Heart left ventricle (tissue), 16 donors: ENCODE measurements around the gene DSCAML1. TPM values are rescaled to one million over a fixed set of nuclear protein-coding genes. Genes with fewer than 3 reads are reported as not detected.

ENCODE experiments used
- ATAC-seq, 4 donors: fragments of 200-7000 bp; cut with Tn5 transposase; one replicate each; pipeline ENCODE4 v1.9.1; 2020 to 2022; ENCODE audit warnings: moderate library complexity in 4 of 4, mild to moderate bottlenecking in 3 of 4, moderate number of reproducible peaks in 1 of 4
- DNase-seq, 5 donors: peaks; one replicate each; pipeline ENCODE4 v3.0.0-alpha.2; 2020
- H3K27ac ChIP-seq, 12 donors: fragments of 200-600 bp; sonication (generic) in 4 of 12; one replicate each; pipeline versions ENCODE4 v1.5.0 to v1.8.0; 2016 to 2022; ENCODE audit warnings: mild to moderate bottlenecking in 2 of 12
- H3K27me3 ChIP-seq, 9 donors: fragments of 200-600 bp; sonication (generic) in 2 of 9; one replicate each; pipeline versions ENCODE4 v1.5.1 to v1.8.0; 2016 to 2022; ENCODE audit warnings: mild to moderate bottlenecking in 3 of 9
- H3K36me3 ChIP-seq, 9 donors: fragments of 200-600 bp; sonication (generic) in 2 of 9; one replicate each; pipeline versions ENCODE4 v1.5.0 to v1.8.0; 2018 to 2022; ENCODE audit warnings: mild to moderate bottlenecking in 2 of 9
- H3K4me1 ChIP-seq, 12 donors: fragments of 200-600 bp; sonication (generic) in 4 of 12; one replicate each; pipeline versions ENCODE4 v1.5.0 to v1.8.0; 2016 to 2022; ENCODE audit warnings: mild to moderate bottlenecking in 3 of 12
- H3K4me3 ChIP-seq, 12 donors: fragments of 200-600 bp; sonication (generic) in 4 of 12; one replicate each; pipeline versions ENCODE4 v1.5.0 to v1.8.0; 2017 to 2022; ENCODE audit warnings: mild to moderate bottlenecking in 9 of 12, moderate library complexity in 4 of 12
- H3K9me3 ChIP-seq, 12 donors: fragments of 200-600 bp; sonication (generic) in 4 of 12; one replicate each; pipeline versions ENCODE4 v1.5.0 to v1.8.0; 2016 to 2022; ENCODE audit warnings: mild to moderate bottlenecking in 1 of 12
- POLR2A ChIP-seq, 2 donors: fragments of 450-650 bp; IDR thresholded peaks; one replicate each; pipeline ENCODE4 v1.6.1; 2017; ENCODE audit warnings: antibody characterized with exemption in 2 of 2, mild to moderate bottlenecking in 2 of 2, moderate library complexity in 2 of 2
- WGBS, 4 donors: extraction: QIAGEN DNeasy Blood & Tissue Kit in 2 of 4; methylation state at CpG; one replicate each; pipeline versions ENCODE4 v1.1.5 to v1.1.7; 2013 to 2018; 5-methylcytosine and 5-hydroxymethylcytosine counted together
- intact Hi-C, 10 donors: fragments of 100-400 bp; cut with DNase I; formaldehyde crosslinking; loops; one replicate each; pipeline versions ENCODE4 v1.11.1 to v1.14.2; 2022
- polyA plus RNA-seq, 2 donors: library from polyadenylated mRNA; stranded (reverse); fragments of 200-250 nt; gene quantifications; one replicate each; pipeline ENCODE4 v1.2.3, GENCODE V29; 2013
- total RNA-seq, 9 donors: library from RNA; depleted of rRNA in 2 of 9; stranded (reverse); fragments of >200 nt in 2 of 9; fragmentation: NEBNext Ultra II Directional in 3 of 9; extraction: Animal tissue kit (Norgen Biotek cat#: 25700) in 3 of 9; gene quantifications; one replicate each; pipeline versions ENCODE4 v1.1.0 to v1.2.4, GENCODE V29; 2016 to 2023
- TF ChIP-seq, protein P1 (sequence below), 12 donors: fragments of 200-600 bp; sonication (generic) in 4 of 12; IDR thresholded peaks; one replicate each; pipeline versions ENCODE4 v1.5.0 to v1.8.0; 2018 to 2022; ENCODE audit warnings: antibody characterized with exemption in 12 of 12, mild to moderate bottlenecking in 5 of 12
- donor health status: ischemic (EF 13 %, LVEDD 7.1; RV severe dilation, severe dysfunction).
- donor health status: healthy with polysubstance abuse.
- donor health status: DM: no; HTN: yes; CAD: no.
- donor health status: DM: no; HTN: no; CAD: no.
- donor health status: ischemic (EF 25% LVEDD 6.9; RV normal size, moderate dysfunction).
- donor health status: ischemic (EF 25% LVEDD 5.7; RV mildly dilated, moderate dysfunction).
- donor health status: healthy.
- donor health status: DM: yes; HTN: yes; CAD: no.
- donor health status: ischemic (EF 35%, LVEDD 5.7; RV mildly dilated, moderate dysfunction).
- donor health status: nonischemic (EF 11% LVEDD 7.7; RV severe dilation, severe dysfunction).
- donor health status: DM: yes; HTN: yes; CAD: no.
- donor health status: PGD.
- donor health status: ischemic (EF 29% LVEDD 5.4; RV normal size, mild dysfunction).
- donor health status: nonischemic (EF 23%, LVEDD 6.1; RV moderate dilation, normal function).

DSCAML1 gene
- total and polyA plus RNA-seq, 11 donors, result 0.05 to 1.7 (median 0.76) TPM

DNA sequence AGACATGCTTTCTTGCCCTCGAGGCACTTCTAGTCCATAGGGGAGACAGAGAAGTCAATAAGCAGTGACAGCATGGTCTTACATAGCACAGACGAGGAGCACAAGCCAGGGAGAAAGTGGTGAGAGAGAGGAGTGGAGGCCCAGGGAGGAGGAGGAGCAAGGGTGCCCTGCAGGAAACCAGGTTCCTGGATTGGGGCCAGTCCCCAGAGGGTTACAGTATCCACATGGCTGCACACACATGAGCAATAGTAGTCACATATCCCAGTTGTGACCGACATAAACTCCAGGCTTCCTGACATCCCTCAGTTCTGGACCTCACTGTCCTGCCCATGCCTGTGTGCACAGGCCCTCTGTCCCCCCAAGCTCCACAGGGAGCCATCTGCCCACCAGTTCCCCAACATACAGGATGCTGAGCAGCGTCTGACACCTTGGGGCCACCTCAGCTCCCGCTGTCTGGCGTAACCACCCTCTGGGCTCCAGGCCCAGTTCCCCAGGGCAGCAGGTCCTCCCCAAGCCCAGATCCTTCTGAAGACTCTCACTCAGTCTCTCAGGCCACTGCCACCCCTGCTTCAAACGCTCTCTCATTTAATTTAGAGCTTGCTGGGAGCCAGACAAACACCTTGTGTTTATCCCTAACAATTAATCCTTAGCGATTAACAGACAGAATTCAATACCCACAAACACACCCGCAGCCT is 53.7 kb downstream of the DSCAML1 start:
- intact Hi-C loops, result no loop called here
- Histone ChIP-seq H3K36me3 (no peaks in the 10 kb centered on the region), H3K27ac (no peak overlapping the region), H3K27me3 (no peaks in the 10 kb centered on the region), H3K4me1 (no peaks in the 10 kb centered on the region), H3K9me3 (peaks cover 0 to 15% (median 0%) of the 10 kb centered on the region in 12 donors), H3K4me3 (no peak overlapping the region)
- WGBS, 4 donors, result 77 to 90% (median 85%) methylated on average over 9 of the region's 9 CpGs
- TF ChIP-seq, protein P1, sequence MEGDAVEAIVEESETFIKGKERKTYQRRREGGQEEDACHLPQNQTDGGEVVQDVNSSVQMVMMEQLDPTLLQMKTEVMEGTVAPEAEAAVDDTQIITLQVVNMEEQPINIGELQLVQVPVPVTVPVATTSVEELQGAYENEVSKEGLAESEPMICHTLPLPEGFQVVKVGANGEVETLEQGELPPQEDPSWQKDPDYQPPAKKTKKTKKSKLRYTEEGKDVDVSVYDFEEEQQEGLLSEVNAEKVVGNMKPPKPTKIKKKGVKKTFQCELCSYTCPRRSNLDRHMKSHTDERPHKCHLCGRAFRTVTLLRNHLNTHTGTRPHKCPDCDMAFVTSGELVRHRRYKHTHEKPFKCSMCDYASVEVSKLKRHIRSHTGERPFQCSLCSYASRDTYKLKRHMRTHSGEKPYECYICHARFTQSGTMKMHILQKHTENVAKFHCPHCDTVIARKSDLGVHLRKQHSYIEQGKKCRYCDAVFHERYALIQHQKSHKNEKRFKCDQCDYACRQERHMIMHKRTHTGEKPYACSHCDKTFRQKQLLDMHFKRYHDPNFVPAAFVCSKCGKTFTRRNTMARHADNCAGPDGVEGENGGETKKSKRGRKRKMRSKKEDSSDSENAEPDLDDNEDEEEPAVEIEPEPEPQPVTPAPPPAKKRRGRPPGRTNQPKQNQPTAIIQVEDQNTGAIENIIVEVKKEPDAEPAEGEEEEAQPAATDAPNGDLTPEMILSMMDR (IDR thresholded peaks at IDR 0.05), result no peak
- no peak for TF ChIP-seq POLR2A (IDR thresholded peaks at IDR 0.05)
- no peak for DNase-seq
- ATAC-seq, result no peak

DNA sequence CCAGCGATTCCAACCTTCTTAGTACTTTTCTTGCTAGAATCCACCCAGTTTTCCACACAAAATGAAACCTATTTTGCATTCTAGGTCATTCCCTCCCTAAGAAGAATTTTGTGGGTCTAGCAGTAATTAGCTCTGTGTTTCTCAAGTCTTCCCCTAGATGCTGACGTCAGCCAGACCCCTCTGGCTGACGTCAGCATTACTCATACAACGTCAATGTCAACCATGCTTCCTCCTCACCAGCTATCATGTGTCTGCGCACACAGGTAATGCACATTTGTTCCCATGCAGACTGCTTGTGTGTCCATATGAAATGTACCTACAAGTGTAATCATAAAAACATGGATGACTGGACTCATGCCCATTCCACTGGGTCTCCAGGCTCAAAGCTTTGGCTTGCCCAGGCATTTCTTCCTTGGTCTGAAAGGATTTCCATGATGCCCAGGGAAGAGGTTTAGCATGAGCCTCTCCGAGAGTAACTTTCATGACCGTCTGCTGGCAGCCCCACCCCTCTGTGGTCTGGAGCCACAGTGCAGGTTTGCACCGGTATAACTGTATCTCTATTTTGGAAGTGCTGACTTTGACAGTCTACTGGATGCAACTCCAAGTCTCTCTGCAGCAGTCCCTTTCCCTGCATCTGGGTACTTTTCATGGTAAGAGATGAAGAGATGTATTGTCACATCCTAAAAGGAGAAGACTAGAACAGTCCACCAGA is 58.6 kb downstream of the DSCAML1 start:
- TF ChIP-seq, protein P1 (IDR thresholded peaks at IDR 0.05), result no peak
- no peak for TF ChIP-seq POLR2A (IDR thresholded peaks at IDR 0.05)
- Histone ChIP-seq H3K27ac (no peak overlapping the region), H3K27me3 (no peaks in the 10 kb centered on the region), H3K4me1 (no peaks in the 10 kb centered on the region), H3K36me3 (no peaks in the 10 kb centered on the region), H3K4me3 (no peak overlapping the region), H3K9me3 (peaks cover 0 to 15% (median 0%) of the 10 kb centered on the region in 12 donors)
- WGBS, 4 donors, result 77 to 87% (median 84%) methylated on average over 8 of the region's 8 CpGs
- no peak for ATAC-seq
- intact Hi-C loops, result no loop called here
- no peak for DNase-seq

- Histone ChIP-seq H3K27ac (no peak overlapping the region), H3K27me3 (no peaks in the 10 kb centered on the region), H3K9me3 (no peaks in the 10 kb centered on the region), H3K4me1 (no peaks in the 10 kb centered on the region), H3K36me3 (no peaks in the 10 kb centered on the region), H3K4me3 (no peak overlapping the region)
- DNase-seq (no peak), ATAC-seq (no peak)
- WGBS, 4 donors, result 88 to 94% (median 93%) methylated on average over 9 of the region's 9 CpGs
- intact Hi-C loops, result no loop called here
- TF ChIP-seq POLR2A (IDR thresholded peaks at IDR 0.05), result no peak
- TF ChIP-seq, protein P1 (IDR thresholded peaks at IDR 0.05), result no peak
These were observed 61.6 kb downstream of the DSCAML1 start for GRCh38 chr11:117735350-117735977.

DNA sequence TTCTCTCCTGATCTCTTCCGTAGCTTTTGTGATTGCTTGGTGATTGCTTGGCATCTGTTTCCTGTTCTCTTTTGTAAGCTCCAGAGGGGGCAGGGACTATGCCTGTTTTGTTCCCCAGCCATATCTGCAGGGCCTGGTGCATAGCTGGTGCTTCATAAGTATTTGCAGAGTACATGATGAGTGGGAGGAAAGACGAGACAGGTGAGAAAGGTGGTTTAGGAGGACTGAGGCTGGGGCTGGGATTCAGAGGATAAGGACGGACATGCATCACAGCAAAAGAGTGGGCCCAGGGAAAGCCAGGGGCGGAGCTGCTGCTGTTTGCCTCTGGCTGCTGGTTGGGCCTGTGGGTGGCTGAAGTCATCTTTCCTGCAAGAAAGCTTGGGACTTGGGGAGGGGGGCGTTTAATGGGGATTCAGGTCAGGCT is 62.4 kb downstream of the DSCAML1 start:
- intact Hi-C loops, result no loop called here
- Histone ChIP-seq H3K36me3 (no peaks in the 10 kb centered on the region), H3K27ac (no peak overlapping the region), H3K27me3 (no peaks in the 10 kb centered on the region), H3K4me1 (no peaks in the 10 kb centered on the region), H3K9me3 (peaks cover 0 to 1% (median 0%) of the 10 kb centered on the region in 12 donors), H3K4me3 (no peak overlapping the region)
- ATAC-seq, result no peak
- 49 to 65% (median 56%) methylated on average over 5 of the region's 5 CpGs for WGBS, 4 donors
- TF ChIP-seq POLR2A (IDR thresholded peaks at IDR 0.05), result no peak
- TF ChIP-seq, protein P1 (IDR thresholded peaks at IDR 0.05), result no peak
- no peak for DNase-seq
